RKO (cell line): ENCODE data around the gene ARHGAP28.
A peak's percentile ranks its signal among the peaks of the same experiment; 100 is the strongest.
"Not testable (repeated sequence)": the region's sequence is repeated elsewhere in the genome, so short reads cannot be mapped to it uniquely, and the experiment has no call there.

Source experiments
- DNase-seq: peaks from one replicate; pipeline ENCODE4 v3.0.0-alpha.2; 2016; ENCODE audit warnings: low spot score

Gene ARHGAP28

DNA sequence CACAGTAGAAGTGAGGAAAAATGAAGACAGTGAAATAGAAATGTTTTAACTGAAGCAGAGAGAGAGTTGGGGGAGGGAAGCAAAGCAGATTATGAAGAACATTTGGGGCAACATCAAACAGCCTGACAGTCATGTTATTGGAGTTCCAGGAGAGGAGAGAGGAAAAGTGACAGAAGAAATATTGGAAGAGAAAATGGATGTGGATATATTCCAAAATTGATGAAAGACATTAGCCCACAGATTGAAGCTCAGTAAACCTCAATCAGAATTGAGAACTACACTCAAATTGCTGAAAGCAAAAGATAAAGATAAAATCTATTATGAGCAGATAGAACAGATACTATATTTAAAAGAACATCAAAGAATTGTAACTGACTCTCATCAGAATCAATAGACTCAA lies 90.8 kb downstream of the ARHGAP28 start:
- DNase-seq = no peak

DNA sequence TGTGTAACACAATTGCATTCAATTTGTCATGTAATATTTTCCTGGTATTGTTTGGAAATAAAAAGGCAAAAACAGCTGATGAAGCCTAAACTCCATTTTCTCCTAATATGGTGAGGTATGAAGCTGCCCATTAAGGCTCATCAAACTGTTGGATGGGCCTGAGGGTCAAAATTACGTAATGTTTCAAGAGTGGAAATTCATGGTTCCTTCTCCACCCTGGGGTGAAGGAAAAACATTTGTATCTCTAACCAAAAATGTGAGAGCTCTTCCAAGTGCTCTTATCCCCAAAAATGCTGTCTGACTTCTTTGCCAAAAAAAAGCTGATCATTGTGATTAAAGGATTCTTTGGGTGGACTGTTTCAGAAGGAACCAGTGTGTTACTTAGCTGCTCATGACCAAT lies 91.8 kb downstream of the ARHGAP28 start:
- DNase-seq = no peak

DNA sequence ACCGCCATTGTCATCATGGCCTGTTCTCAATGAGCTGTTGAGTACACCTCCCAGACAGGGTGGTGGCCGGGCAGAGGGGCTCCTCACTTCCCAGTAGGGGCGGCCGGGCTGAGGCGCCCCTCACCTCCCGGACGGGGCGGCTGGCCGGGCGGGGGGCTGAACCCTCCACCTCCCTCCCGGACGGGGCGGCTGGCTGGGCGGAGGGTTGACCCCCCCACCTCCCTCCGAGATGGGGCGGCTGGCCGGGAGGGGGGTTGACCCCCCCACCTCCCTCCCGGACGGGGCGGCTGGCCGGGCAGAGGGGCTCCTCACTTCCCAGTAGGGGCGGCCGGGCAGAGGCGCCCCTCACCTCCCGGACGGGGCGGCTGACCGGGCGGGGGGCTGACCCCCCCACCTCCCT lies 97.6 kb downstream of the ARHGAP28 start:
- not testable (repeated sequence) for DNase-seq

DNA sequence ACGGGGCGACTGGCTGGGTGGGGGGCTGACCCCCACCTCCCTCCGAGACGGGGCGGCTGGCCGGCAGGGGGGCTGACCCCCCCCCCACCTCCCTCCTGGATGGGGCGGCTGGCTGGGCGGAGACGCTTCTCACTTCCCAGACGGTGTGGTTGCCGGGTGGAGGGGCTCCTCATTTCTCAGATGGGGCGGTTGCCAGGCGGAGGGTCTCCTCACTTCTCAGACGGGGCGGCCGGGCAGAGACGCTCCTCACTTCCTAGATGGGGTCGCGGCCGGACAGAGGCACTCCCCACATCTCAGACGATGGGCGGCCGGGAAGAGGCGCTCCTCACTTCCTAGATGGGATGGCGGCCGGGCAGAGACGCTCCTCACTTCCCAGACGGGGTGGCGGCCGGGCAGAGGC lies 98.0 kb downstream of the ARHGAP28 start:
- DNase-seq = not testable (repeated sequence)

DNA sequence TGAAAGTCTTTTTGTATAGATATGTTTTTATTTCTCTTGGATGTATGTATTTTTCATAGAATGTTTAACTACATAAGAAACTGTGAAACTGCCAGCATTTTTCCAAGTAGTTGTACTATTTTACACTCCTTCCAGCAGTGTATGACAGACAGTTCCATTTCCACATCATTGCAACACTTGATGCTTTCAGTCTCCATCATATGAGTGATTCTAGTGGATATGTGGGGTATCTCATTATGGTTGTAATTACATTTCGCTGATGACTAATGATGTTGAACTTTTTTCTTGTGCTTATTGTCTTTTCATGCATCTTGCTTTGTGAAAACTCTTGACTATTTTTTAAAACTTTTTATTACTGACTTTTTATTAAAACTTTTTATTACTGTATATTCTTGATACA lies 101.4 kb downstream of the ARHGAP28 start:
- no peak for DNase-seq

DNA sequence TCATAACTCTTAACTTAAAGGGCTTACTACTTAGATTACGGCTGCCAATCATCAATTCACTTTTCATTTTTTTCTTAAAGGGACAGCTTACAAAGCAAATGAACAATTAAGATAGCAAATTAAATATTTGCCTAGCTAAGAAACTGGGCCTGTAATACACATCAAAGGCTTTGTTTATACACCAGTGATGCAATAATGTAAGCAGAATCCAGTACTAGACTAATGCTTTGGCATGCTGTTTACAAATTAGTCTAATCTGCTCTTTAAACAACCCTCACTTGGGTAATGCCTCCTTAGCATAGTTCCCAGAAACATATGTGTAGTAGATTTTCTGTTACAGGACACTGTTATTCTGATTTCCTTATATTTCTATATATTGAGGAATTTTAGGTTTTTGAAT lies 105.8 kb downstream of the ARHGAP28 start:
- DNase-seq = no peak

DNA sequence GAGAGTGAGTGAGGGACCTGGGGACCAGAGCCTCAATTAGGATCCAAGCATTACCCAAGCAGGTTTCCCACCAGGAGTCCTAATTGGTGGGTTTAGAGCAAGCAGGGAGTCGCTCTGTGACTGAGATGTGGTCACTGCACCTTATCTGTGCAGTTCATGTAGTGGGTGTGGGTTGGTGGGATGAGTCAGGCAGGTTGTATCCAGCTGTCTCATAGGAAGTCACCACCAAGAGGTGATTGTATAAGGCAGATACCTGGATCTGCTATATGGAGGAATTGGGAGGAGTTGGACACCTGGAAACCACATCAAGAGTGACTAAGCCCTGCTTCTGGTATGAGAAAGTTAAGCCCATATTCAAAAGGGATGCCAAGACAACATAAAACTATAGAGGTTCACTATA lies 106.8 kb downstream of the ARHGAP28 start:
- no peak for DNase-seq

DNA sequence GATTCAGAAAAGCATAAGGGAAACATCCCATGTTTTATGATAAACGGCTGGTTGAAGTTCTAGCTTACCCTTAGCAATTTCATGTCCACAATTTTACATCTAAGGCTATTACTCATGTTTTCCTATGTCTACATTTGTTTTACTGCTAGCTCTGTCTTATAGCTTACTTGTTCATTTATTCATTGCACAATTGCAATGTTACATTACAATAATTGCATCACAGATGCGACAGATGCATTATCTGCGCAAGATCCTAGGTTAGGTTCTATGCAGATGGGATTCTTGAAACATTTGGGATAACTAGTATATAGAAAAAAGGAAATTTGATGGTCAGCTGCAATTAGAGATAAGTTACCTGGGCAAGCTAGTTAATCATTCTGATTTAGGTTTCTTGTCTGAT lies 108.4 kb downstream of the ARHGAP28 start:
- DNase-seq = no peak

DNA sequence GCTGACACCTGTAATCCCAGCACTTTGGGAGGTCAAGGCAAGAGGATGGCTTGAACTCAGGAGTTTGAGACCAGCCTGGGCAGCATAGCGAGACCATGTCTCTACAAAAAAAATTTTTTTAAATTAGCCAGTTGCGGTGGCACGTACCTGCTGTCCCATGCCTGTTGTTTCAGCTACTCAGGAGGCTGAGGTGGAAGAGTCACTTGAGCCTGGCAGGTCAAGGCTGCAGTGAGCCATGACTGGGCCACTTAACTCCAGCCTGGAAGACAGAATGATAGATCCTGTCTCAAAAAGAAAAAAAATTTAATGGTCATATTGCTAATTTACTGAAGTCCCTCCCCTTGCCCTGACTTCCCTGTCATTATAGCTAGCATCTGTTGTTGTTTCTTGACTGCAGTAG lies 112.6 kb downstream of the ARHGAP28 start:
- no peak for DNase-seq

DNA sequence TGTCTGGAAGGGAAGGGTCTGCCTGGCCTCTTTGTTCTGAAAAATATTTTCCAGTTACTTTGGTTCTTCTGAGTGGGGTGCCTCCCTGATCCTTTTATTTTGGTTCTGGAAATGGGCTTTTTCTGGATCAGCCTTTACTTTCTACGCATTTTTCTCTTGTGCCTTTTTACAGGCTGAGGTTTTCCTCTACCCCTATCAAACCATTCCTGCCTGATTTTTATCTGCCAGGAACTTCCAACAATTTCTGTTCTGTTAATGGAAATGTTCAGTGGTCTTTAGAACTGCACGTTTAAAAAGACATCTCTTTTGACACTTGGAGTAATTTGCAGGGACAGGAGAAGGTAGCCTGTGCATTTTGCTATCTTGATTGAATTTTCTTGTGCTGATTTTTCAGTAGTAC lies 113.8 kb downstream of the ARHGAP28 start:
- no peak for DNase-seq

DNA sequence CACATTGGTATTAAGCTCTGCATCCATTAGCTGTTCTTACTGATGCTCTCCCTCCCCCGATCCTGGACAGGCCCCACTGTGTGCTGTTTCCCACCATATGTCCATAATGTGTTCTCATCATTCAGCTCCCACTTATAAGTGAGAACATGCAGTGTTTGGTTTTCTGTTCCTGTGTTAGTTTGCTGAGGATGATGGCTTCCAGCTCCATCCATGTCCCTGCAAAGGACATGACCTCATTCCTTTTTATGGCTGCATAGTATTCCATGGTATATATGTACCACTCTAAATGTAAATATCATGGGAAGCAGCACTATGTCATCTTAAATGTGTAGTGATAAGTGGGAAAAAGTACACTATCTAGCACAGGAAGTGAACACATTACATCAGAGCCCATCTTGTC lies 116.0 kb downstream of the ARHGAP28 start:
- DNase-seq = not testable (repeated sequence)

DNA sequence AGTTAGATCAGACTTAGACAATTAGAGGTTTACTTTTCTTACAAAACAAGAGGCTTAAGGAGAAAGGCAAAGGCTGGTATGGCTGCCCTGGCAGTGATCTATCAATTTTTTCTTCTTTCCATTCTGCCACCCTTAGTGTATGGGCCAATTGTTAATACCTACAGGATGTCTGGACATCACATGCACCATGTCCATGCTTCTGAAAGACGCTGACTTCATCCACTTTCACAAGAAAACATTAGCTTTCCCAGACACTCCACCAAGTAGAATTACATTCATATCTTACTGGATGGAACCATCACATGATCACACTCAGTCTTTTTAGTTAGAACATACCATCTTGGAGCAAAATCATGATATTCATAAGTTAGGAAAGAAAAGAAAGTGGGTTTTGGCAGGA lies 120.9 kb downstream of the ARHGAP28 start:
- DNase-seq = no peak

DNA sequence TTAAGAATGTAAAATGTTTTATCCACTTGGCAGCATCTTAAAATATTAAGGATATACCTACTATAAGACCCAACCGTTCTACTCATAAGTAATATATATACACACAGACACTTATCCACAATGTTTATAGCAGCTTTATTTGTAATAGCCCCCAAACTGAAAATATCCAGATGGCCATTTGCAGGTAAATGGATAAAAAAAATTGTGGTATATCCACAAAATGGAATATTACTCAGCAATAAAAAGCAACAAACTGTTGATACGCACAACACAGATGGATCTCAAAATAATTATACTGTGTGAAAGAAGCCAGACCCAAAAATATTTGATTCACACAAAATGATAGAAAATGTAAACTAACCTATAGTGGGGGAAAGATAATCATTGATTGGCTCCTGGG lies 122.0 kb downstream of the ARHGAP28 start:
- DNase-seq = no peak

DNA sequence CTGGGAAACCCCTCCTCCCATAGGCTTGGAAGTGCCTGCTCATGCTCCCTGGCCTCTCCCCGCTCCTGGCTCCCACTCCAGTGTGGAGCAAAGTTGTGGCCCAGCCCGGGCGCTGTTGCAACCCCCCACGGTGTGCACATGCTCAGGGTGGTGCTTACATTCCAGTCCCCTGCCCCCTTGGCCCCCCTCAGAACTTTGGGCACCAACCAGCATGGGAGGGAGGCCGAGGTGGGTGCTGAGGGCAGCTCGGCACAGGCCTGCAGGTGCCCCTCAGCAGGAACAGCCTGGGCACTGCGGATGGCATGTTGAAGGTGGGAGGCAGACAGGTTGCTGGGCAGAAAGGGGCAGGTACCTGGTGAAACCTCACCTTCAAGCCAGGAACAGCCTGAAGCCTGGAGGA lies 125.3 kb downstream of the ARHGAP28 start:
- DNase-seq = no peak

DNA sequence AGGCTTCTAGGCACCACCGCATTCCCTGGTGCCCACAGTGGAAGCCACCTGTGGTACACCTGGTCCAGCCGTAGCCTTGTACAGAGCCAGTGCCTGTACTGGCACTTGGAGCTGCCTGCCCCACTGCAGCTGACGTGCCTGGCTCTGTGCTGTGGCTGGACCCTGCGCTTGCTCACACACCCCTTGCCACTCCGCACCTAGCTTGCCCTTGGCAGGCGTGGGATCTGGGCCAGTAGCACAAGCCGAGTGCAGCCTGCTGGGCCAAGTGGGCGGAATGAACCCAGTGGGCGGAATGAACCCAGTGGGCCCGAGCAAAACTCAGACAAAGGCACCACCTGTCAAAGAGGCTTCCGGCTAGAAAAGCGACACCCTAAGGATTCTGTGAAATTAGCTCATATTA lies 126.3 kb downstream of the ARHGAP28 start:
- DNase-seq = no peak

DNA sequence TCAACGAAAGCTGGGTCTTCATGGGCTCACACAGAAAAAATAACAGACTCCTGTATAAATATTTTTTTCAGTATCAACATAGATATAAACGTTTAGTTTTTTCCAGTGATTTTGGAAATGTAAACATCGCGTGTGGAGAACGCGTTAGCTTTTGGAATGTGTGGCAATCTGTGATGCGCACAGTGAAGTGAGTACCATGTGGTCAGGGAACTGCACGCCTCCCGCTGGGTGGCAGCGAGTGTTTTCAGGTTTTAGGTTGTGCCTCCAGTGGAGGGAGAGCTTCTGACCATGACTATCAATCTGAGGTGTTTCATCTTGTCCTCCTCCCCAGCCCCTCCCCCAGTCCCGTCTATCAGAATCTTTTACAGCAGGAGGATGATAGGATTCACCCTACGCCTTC lies 127.8 kb downstream of the ARHGAP28 start:
- no peak for DNase-seq

DNA sequence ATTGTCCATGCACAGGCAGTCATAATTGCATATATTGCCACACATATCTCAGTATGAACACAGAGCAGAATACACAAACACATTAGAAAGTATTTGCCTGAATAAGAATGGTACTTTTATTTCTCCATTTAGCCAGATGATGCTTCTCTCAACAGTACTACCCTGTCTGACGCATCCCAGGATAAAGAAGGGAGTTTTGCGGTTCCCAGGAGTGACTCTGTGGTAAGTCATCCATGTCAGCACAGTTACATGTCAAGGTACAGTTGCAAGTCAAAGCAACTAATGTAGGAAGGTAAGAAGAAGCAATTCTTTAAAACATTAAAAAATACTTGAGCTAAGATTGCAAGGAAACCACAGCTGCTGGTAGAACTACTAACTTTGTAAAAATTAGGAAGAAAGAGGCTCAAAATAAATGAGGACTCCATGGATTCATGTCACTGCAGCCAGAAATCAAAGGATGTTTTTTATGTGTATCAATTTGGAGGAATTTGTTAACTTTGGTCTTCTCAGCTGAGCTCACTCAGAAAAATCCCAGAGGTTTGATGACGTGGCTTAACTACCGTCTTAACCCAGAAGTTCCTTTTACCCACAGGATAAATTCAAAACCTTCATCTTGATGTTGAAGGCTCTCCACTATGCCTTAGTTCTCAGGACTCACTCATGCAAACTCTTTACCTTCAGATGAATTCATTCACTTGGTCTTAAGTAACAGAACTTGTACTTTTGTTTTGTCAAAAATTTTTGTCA lies 130.3 kb downstream of the ARHGAP28 start:
- DNase-seq = peak; percentile 43

DNA sequence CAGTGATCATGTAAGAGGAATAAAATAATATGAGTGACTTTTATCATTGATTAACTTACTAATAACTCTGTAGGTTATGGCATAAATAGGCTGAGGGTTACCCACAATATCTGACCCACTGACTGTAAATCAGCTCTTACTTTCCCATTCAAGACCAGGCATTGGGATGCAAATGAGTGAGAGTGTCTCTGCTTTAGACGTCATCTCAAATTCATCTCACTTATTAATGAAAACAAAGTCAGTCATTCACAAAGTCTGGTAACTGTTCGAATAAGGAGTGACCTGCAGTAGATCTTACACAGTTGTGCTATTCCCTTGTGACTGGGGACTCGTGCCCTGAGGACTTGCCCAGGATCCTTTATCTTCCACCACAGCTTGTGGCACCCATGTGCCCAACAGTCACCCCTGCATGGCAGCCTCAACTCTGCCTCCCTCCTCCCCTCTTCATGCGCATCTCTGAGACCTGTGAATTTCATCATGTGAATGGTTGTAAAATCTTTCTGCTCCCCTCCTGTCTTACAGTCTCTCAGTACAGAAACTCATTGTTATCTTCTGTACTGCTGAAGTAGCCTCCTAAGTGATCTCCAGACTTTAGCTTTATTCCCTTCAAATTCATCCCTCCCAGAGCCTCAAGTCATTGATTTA lies 131.4 kb downstream of the ARHGAP28 start:
- DNase-seq = no peak

DNA sequence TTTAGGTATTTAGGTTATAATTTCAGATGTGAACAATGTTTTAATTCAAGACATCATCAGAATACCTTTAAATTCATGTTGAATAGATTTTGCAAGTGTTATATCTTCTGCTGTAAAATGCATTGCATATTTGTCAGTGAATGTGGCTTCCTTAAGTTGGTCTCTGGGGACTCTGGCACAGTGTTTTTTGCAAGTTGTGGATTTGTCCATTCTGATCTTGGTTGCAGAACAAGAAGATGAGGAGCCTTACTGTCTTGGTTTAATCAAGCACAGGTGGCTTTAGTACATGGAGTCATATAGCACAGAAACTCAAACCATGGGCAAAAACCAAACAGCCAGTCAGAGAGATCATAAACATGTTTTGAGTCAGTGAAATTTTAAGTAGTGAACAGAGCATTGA lies 135.7 kb downstream of the ARHGAP28 start:
- no peak for DNase-seq

DNA sequence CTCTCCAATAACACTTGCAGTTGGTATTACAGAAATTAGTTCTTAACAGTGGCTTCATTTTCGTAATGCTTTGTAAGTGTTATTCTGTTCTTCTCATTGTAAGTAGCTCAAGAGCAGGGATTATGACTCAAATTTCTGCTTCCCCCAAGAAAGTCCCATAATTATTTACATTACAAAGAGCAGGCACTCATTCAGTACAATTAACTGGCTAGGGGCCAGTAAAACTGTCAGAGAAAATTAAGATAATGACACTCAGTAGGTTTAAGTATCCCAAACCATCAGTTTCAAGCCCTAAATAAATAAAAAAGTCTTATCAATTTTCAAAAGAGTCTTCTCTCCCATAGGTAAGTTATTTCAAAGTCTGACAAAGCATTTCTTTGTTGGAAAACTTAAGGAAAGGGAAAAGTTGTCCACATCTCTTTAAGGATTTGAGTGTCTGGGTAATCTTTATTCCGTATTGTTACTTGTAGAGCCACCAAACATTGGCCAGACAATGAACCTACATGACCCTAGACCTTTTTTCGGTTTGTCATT lies 137.1 kb downstream of the ARHGAP28 start:
- no peak for DNase-seq

DNA sequence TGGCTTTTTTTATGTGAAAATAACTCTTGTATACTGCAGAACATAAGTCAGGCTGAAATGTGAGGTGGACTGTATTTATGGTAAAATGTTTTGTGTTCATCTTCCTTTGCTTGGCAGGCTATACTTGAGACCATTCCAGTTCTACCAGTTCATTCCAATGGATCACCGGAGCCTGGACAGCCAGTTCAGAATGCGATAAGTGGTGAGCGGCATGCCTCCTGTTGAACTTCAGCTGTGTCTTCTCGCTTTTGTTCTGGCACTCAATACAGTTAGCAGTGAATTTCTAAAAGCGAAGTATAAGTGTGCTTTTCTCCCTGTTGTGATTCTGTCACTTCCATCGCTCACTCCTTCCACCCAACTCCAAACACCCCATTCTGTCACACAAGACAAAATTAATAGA lies 138.5 kb downstream of the ARHGAP28 start:
- no peak for DNase-seq

DNA sequence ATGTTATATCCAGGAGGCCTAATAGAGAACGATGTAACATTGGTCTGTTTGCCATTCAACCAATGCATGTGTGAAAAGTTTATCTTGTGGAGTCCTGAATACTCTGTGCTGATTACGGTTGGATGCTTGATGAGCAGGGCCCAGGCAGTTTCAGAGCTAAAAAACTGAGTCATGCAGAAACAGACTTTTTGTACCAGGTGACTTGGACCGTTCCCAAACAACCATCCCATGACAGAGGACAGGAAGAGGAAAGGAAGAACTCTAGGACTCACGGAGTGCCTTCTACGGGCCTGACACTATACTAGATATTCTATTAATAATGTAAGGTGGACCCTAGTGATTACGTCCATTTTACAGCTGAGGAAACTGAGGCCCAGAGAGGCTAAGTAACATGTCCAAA lies 142.1 kb downstream of the ARHGAP28 start:
- no peak for DNase-seq

DNA sequence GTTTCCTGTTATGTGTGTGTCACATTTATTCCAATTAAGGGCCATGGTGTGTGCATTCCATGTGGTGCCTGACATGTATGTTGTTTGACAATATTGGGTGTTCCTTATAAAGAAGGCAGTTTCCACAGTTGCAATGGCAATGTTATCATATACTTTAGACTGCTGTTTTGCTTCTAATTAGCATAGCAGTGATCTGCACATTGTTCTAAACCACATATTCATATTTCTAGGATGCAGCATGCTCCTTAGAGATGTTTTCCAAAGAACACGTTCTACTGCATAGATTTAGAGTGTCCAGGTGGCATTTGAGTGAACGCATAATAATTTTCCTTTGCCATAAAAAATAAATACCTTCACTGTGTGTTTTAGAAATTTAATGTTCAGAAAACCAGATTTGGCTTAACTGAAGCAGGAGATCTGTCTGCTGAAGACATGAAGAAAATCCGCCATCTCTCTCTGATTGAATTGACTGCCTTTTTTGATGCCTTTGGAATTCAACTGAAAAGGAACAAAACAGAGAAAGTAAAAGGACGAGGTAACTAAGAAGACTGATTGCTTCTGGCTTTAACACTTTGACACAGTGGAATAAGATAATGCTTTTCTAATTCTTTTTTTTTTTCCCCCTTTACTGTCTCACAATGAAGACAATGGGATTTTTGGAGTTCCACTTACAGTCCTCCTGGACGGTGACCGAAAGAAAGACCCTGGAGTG lies 143.7 kb downstream of the ARHGAP28 start:
- DNase-seq = no peak
